NCI-H1417 (cell line): ENCODE results near the gene ANKRD6.

Source experiments
- DNase-seq, 3 experiments: peaks; one replicate each; lab custom pipeline; 2025; lab: John Stamatoyannopoulos, UW

The ANKRD6 gene

DNA sequence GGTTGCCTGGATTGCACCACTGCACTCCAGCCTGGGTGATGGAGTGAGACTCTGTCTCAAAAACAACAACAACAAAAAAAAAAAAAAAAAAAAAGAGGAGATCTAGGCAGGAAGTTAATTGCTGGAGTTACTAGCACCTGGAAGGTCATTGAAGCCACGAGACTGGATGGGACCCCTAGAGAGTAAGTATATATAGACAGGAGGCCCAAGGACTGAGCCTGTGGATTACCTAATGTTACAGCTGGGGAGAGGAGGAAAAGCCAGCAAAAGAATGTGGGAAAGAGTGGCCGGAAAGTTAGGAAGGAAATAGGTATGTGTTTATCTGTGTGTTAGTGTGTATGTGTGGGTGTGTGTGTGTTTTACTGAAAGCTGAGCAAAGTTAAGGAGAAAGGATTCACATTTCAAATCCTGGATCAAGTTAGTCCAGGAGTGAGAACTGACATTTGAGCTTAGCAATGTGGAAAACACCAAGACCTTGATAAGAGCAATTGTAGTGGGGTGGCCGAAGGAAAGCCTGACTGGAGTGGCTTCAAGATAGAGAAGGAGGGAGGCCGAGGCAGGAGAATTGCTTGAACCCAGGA lies 38.4 kb downstream of the ANKRD6 start:
- peak in 2 of 3 experiments; percentile 23 to 47 for DNase-seq

DNA sequence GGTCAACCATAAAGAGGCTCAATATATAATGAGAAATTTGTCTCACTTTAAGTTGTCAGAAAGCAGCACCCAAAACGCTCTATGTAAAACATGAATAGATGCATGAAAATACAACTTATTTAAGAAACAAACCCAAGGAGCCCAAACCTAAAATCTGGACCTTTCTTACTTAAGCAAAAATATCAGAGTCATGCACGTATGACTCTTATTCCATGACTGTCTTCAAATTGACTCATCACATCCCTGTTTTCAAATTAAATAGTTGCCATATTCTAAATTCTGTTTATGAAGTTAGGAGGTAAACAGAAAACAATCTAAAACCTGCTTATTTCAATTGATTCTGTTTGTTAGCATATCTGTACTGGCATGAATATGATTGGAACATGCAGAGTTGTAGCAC lies 42.1 kb downstream of the ANKRD6 start:
- DNase-seq, result no peak

DNA sequence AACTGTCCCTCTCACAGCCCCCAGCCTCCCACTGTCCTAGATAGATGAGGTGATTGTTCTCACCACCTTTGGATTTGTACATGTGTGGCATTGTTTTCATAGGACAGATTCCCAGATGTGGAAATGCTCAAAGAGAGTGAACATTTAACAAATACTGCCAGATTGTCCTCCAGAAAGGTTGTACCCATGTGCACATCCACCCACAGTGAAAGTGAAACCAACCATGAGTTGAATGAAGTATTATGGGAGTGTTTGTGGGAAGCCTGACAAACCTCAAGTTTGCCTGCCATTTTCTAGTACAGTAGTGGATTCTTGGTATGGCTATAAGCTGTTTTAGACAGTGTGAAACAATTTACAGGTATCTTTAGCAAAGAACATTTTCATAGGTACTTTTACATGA lies 42.7 kb downstream of the ANKRD6 start:
- DNase-seq, result no peak

- no peak for DNase-seq
Measured at GRCh38 chr6:89479897-89480296, 46.9 kb downstream of the ANKRD6 start.

DNA sequence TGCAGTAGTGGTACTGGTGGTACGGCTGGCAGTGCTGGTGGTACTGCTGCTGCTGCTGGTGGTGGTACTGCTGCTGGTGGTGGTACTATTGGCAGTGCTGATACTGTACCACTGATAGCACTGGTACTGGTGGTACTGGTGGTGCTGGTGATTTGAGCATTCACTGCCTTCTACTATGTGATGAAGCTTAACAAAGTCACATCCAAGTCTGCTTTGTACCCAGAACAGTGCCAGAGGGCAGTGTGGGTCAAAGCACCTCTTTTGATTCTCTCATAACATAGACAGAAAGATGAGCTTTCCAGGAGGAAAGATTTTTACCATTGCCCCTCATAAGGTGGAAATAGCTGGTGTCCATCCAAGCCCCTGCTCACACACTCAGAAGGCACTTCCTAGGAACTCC lies 48.7 kb downstream of the ANKRD6 start:
- peak in 1 of 3 experiments; percentile 27 for DNase-seq

GRCh38 chr6:89482126-89482525 lies 49.2 kb downstream of the ANKRD6 start:
- DNase-seq, result no peak

DNA sequence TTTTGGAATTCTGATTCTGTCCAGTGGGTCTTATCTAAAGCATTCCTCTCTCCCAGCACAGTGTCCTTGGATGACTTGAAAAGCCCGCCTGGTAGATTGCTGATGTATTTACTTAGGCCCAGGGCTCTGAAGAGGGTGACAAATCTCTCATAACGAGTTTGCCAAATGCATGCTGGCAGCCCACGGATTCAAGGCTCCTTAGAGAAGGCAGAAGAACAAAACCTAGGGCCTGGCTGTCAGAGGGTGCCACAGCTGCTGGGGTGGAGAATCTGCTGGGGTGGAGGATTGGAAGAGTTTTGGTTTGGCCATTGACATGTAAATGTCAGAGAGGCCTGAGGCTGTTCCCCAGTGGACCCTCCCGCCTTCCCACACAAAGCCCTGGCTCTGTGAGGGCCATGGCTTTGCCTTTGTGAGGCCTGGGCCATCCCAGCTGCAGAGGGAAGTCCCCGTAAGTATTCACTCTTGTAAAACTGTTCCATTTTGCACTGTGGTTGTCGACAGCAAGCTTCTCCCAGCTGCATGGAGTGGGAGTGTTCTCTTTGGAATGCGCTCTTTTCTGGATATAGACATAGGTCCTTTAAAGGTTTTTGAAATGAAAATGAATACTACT lies 50.3 kb downstream of the ANKRD6 start:
- DNase-seq, result peak; percentile 30 to 71 (median 54)

DNA sequence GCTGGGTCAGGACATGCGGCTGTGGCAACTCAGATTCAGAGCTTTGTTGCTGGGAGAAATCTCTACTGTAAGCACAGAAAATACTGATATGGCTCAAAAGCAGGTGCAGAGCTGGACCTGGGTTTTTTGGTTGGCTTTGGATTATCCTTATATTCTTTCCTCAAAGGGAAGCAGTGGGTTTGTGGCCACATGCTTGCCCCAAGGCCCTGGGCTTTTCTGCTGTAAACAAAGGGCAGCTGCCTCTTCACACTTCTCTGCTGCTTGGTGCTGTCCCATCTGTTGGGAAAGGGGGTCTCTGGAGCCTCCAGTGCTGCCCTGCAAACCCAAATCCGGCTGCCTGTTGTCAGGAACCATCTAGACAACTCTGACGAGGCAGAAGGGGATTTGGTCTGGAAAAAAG lies 52.4 kb downstream of the ANKRD6 start:
- DNase-seq, result no peak

- peak in 2 of 3 experiments; percentile 21 to 23 for DNase-seq
Measured at GRCh38 chr6:89487864-89488263, 54.9 kb downstream of the ANKRD6 start.

- DNase-seq, result no peak
Measured at GRCh38 chr6:89488438-89488837, 55.5 kb downstream of the ANKRD6 start.

- peak in 2 of 3 experiments; percentile 38 to 54 for DNase-seq
Measured at GRCh38 chr6:89489078-89489477, 56.1 kb downstream of the ANKRD6 start.

DNA sequence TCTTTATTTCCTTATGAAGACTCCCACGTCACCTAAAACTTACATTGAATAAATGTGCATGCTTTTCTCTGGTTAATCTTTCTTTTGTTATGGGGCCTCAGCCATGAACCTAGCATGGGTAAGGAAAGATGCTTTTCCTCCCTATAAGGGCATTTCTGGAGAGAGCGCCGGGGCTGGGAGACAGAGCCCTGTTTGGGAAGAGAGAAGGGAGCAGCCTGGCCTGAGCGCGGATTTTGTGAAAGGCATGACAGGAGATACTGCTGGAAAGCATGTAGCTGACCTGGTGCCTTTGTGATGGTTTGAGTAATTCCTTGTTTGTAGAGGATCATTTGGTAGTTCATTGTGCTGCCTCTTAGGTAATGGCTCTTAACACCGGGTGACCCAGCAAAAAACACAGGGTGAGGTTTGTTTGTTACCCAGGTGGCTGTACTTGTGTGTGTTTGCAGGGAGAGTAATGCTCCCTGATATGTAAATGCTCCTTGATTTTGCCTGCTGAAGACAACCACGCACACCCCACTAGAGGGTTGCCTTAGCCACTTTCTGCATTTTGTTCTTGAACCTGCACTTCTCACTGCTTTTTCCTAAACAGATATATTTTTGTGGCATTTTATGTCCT lies 59.2 kb downstream of the ANKRD6 start:
- peak; percentile 66 to 91 (median 74) for DNase-seq

DNA sequence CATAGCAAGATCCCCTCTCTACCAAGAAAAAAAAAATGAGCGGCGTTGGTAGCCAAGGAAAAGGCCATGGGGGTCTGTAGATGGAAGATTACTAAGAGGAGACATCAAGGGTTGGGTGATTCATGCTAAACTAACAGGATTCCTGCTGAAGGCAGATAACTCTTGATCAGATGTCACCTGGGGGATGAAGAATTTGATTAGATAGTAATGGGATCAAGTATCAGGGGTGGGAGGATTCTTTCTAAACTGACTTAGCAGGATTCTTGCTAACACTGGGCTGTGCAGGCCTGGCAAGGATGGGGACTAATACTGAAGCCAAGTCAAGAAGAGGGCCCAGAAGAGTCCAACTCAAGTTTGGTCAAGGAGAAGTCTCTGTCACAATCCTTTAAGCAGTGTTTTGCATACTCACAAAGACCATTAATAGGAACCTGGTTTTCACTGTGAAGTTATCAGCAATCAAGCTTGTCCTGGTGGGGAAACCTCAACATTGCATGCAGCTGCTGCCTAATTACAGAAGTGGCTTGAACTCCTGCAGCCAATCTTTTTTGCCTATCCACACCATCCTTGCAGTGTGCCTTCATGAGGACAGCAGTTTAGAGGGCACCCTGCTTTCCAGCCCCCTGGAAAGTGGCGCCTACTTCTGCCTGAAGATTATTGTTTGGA lies 61.3 kb downstream of the ANKRD6 start:
- peak in 1 of 3 experiments; percentile 5 for DNase-seq

DNA sequence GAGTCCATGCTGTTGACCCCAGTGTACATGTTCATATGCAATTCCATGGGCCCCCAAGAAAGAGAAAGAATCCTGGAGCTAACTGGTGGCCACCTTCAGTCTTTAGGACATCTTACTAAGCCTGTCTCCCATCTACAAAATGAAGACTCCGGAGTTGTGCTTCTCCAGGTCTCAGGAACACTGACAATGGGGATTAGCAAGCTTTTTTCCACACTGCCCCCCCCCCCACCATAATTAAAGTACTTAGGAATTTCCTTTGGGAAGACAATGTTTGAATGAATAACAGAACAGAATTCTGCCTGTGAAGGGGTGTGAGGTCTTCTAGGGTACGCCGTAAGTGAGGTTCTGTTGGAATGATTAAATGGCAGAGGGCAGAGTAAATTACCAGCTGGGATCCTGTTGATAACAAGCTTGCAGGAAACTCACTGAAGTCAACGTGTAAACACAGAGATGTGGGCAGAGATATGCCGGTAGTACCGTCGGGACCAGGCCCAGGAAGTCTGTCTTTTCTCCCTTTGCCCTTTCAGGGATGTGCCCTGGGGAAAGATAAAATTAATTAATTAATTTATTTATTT lies 63.1 kb downstream of the ANKRD6 start:
- DNase-seq, result peak in 1 of 3 experiments; percentile 6

DNA sequence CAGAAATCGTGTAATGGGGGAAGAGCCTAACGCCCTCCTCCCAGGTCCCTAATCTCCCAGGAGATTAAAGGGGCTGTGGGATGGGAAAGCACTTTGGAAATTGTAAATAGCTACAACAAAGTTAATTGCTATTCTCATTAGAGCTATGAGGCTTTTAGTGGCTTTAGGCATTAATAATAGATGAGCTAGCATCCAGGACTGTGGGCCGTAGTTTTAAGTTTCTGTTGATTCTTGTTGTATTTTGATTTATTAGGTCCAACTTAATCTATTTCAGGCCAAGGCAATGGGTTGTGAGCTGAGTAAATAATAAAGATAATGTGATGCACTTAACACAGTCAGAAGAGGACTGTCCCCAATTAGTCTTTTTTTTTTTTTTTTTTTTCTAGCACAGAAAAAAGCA lies 67.7 kb downstream of the ANKRD6 start:
- peak; percentile 64 to 94 (median 85) for DNase-seq

DNA sequence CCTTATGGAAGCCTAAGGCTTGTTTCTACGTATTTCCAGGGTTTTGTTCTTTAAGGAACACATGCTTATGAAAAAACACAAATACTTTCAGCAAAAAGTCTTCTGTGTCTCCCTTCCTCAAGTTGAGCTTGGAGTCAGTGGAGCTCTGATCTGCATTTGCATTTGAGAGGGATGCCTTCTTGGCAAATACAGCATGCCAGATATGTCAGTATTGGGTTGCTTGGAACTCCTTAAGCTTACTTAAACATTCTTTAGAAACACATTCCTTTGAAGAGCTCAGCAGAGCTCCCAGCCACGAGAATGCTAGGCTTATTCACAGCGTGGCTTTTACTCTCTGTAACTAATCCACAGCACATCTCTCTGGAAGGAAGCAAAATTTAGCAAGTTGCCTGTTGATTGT lies 68.3 kb downstream of the ANKRD6 start:
- no peak for DNase-seq

DNA sequence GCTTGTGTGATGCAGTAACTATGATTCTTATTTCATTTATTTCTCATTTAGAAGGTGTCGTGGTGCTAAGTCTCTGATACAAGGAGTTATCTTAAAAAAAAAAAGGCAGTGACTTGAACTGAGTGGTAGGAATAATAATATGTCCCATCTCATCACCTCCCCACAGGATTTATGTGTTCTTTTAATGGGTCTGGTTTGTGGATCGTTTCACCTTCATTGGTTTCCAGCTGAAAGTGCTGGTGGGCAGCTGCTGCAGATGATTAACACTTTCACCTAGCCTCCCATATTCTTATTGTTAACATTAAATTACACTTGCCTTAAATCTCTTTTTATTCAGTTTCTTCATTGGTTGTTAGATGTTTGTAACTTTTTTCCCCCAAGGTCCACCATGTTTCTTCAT lies 68.8 kb downstream of the ANKRD6 start:
- DNase-seq, result peak in 1 of 3 experiments; percentile 50

GRCh38 chr6:89503641-89504040 lies 70.7 kb downstream of the ANKRD6 start:
- DNase-seq, result no peak

- no peak for DNase-seq
Measured at GRCh38 chr6:89505847-89506246, 72.9 kb downstream of the ANKRD6 start.

DNA sequence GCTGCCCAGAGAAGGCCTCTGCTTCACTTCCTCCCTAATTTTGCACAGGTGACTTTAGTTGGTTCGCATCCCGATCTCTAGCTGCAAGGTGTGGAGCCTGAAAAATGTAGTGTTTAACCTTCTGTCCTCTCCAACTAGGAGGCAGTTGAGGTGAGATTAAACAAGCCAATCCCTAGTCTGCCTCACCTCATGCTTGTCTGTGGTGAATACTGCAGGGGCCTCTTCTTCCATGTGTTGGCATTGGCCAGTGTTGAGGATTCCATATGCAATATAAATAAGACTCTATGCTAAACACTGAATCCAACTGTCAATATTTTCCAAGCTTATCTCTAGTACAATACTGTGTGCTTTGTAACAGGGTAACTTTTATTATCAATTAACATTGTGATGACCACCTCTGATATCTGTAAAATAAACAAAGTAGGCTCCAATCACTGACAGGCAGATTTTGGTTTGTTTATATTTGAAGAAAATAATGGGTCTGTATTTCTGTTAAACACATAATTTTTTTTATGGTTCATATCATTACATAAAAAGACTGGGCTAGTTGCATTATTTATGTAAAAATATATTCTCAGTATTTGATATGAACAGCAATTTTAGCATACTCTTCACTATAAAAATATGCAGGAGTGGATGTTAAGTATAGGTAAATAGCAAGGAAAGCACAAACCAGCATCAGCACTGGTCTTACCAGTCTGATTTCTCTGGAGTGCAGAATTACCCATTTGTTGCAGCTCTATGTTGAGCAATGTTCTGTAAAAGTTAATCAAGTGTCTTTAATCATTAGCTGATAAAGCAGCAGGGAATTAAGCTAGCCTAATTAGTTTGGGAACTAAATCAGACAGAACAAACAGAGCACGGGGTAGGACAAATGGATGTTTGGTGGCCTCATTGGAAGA lies 74.0 kb downstream of the ANKRD6 start:
- DNase-seq, result no peak

GRCh38 chr6:89508755-89509563 lies 76.0 kb downstream of the ANKRD6 start:
- DNase-seq, result no peak
